Common myeloid progenitor, CD34-positive (primary cell): Measurements from ENCODE around the gene MMD2.

Experiments used
- CTCF ChIA-PET: fragments of 350-600 bp; sonication (Branson Sonifier 250); formaldehyde crosslinking; loops from one replicate; lab custom pipeline; 2021; ENCODE audit warnings: antibody characterized with exemption; lab: Charles Lee
- POLR2A ChIA-PET: fragments of 350-600 bp; sonication (Branson Sonifier 250); formaldehyde crosslinking; loops from one replicate; lab custom pipeline; 2021; ENCODE audit warnings: antibody characterized with exemption; lab: Charles Lee
- DNase-seq, 3 donors: peaks; one replicate each; pipeline versions ENCODE4 v3.0.0 to v3.0.0-alpha.2; 2013
- H3K27ac ChIP-seq, 2 experiments: 1 replicate in 1 of 2; 2 replicates in 1 of 2; pipeline ENCODE4 v1.7.0; 2013; ENCODE audit warnings: inconsistent platforms in 2 of 2, low read length in 2 of 2, mild to moderate bottlenecking in 2 of 2, low read depth in 1 of 2, moderate library complexity in 1 of 2; ENCODE audit not compliant: severe bottlenecking in 2 of 2, insufficient read depth in 1 of 2, poor library complexity in 1 of 2
- H3K27me3 ChIP-seq, 5 experiments: replicated peaks in 2 of 5; 1 replicate in 3 of 5; 2 replicates in 2 of 5; pipeline versions ENCODE4 v1.6.1 to v1.7.0; 2013; ENCODE audit warnings: low read length in 4 of 5, mild to moderate bottlenecking in 2 of 5, moderate library complexity in 2 of 5, inconsistent platforms in 1 of 5; ENCODE audit not compliant: insufficient read depth in 5 of 5, control insufficient read depth in 4 of 5
- H3K36me3 ChIP-seq, 4 experiments: 1 replicate in 2 of 4; 2 replicates in 2 of 4; pipeline versions ENCODE4 v1.6.1 to v1.7.0; 2013; ENCODE audit warnings: low read length in 3 of 4, control low read depth in 1 of 4, mild to moderate bottlenecking in 1 of 4; ENCODE audit not compliant: control insufficient read depth in 4 of 4, insufficient read depth in 4 of 4
- H3K4me1 ChIP-seq, 4 experiments: 1 replicate in 3 of 4; 2 replicates in 1 of 4; pipeline versions ENCODE4 v1.6.1 to v1.7.1; 2013; ENCODE audit warnings: low read length in 3 of 4, mild to moderate bottlenecking in 3 of 4, control low read depth in 1 of 4, inconsistent platforms in 1 of 4, moderate library complexity in 1 of 4; ENCODE audit not compliant: control insufficient read depth in 4 of 4, insufficient read depth in 4 of 4; ENCODE audit errors: control extremely low read depth in 1 of 4
- H3K4me3 ChIP-seq, 7 experiments: 1 replicate in 4 of 7; 2 replicates in 3 of 7; pipeline versions ENCODE4 v1.5.1 to v1.7.0; 2013; ENCODE audit warnings: mild to moderate bottlenecking in 7 of 7, low read length in 6 of 7, moderate library complexity in 6 of 7, inconsistent platforms in 2 of 7, low read depth in 2 of 7, control low read depth in 1 of 7; ENCODE audit not compliant: insufficient read depth in 4 of 7, control insufficient read depth in 1 of 7; ENCODE audit errors: extremely low read depth in 1 of 7
- H3K9me3 ChIP-seq, 5 experiments: 1 replicate in 4 of 5; 2 replicates in 1 of 5; pipeline versions ENCODE4 v1.6.1 to v1.7.1; 2013; ENCODE audit warnings: low read length in 4 of 5, mild to moderate bottlenecking in 2 of 5, inconsistent platforms in 1 of 5, low read depth in 1 of 5, moderate library complexity in 1 of 5; ENCODE audit not compliant: control insufficient read depth in 4 of 5, insufficient read depth in 2 of 5; ENCODE audit errors: control extremely low read depth in 1 of 5
- WGBS: methylation state at CpG from one replicate; pipeline ENCODE4 v1.1.5; 2013; ENCODE audit not compliant: insufficient coverage; 5-methylcytosine and 5-hydroxymethylcytosine counted together

MMD2 gene

GRCh38 chr7:4886671-4887070 lies 72.3 kb downstream of the MMD2 start:
- no peak for DNase-seq
- ChIA-PET CTCF (interaction anchor here (0.9 kb wide), 1 partner anchor 118 kb away, joined by 3 read pairs; no protein-coding TSS in a partner anchor), POLR2A (interaction anchor here (0.6 kb wide), 1 partner anchor 35 kb away, joined by 3 read pairs; no protein-coding TSS in a partner anchor)
- H3K27ac ChIP-seq, result no peak overlapping the region
- no peaks in the 10 kb centered on the region for H3K36me3 ChIP-seq
- H3K9me3 ChIP-seq, result no peaks in the 10 kb centered on the region
- peaks cover 0 to 20% (median 16%) of the 10 kb centered on the region in 5 experiments for H3K27me3 ChIP-seq
- H3K4me1 ChIP-seq, result peaks cover 0 to 17% (median 15%) of the 10 kb centered on the region in 4 experiments
- WGBS, result 83% methylated on average over 1 of the region's 1 CpG
- no peak overlapping the region for H3K4me3 ChIP-seq

GRCh38 chr7:4885317-4885807 lies 73.6 kb downstream of the MMD2 start:
- Histone ChIP-seq H3K27me3 (peaks cover 0 to 22% (median 20%) of the 10 kb centered on the region in 5 experiments), H3K4me3 (no peak overlapping the region), H3K4me1 (peaks cover 0 to 17% (median 15%) of the 10 kb centered on the region in 4 experiments), H3K27ac (no peak overlapping the region), H3K36me3 (no peaks in the 10 kb centered on the region), H3K9me3 (no peaks in the 10 kb centered on the region)
- ChIA-PET CTCF (interaction anchor here (1.2 to 7.4 kb wide), 6 partner anchors 14 to 91 kb away, joined by 3 to 73 read pairs (median 5); no protein-coding TSS in a partner anchor), POLR2A (no interaction called here)
- no peak for DNase-seq
- WGBS, result 100% methylated on average over 2 of the region's 7 CpGs

GRCh38 chr7:4884164-4884563 lies 74.8 kb downstream of the MMD2 start:
- WGBS, result 90% methylated on average over 10 of the region's 10 CpGs
- CTCF ChIA-PET, result interaction anchor here (0.7 to 7.4 kb wide), 18 partner anchors 10 to 90 kb away, joined by 3 to 73 read pairs (median 5); no protein-coding TSS in a partner anchor
- H3K27me3 ChIP-seq, result peaks cover 0 to 28% (median 24%) of the 10 kb centered on the region in 5 experiments
- POLR2A ChIA-PET, result no interaction called here
- no peaks in the 10 kb centered on the region for H3K9me3 ChIP-seq
- no peak overlapping the region for H3K27ac ChIP-seq
- DNase-seq, result no peak
- no peaks in the 10 kb centered on the region for H3K36me3 ChIP-seq
- peaks cover 0 to 17% (median 15%) of the 10 kb centered on the region in 4 experiments for H3K4me1 ChIP-seq
- H3K4me3 ChIP-seq, result no peak overlapping the region

- Histone ChIP-seq H3K36me3 (no peaks in the 10 kb centered on the region), H3K4me1 (peaks cover 0 to 17% (median 15%) of the 10 kb centered on the region in 4 experiments), H3K27ac (no peak within 1 kb of the TSS), H3K27me3 (peaks cover 0 to 28% (median 22%) of the 10 kb centered on the region in 5 experiments), H3K4me3 (peak within 1 kb of the TSS; percentile 18 to 66 (median 48)), H3K9me3 (no peaks in the 10 kb centered on the region)
- peak; percentile 93 to 95 (median 95) for DNase-seq
- ChIA-PET POLR2A (no interaction called here), CTCF (interaction anchor here (0.7 to 7.4 kb wide), 23 partner anchors 10 to 91 kb away, joined by 3 to 73 read pairs (median 5); no protein-coding TSS in a partner anchor)
- WGBS, result under 1% methylated on average over 30 of the region's 72 CpGs
Observed at GRCh38 chr7:4883372-4884144, 75.4 kb downstream of the MMD2 start, which contains the start of gene RADIL. Gene RADIL (minus strand): TSS chr7:4883716. CDS start chr7:4878139, 5,577 bp downstream.

GRCh38 chr7:4883033-4883371 lies 76.0 kb downstream of the MMD2 start:
- H3K4me3 ChIP-seq, result peak overlapping the region; percentile 18 to 66 (median 48)
- H3K27me3 ChIP-seq, result peaks cover 0 to 28% (median 20%) of the 10 kb centered on the region in 5 experiments
- no peak overlapping the region for H3K27ac ChIP-seq
- POLR2A ChIA-PET, result no interaction called here
- H3K4me1 ChIP-seq, result peaks cover 0 to 17% (median 15%) of the 10 kb centered on the region in 4 experiments
- CTCF ChIA-PET, result interaction anchor here (1.0 to 7.4 kb wide), 17 partner anchors 9 to 88 kb away, joined by 3 to 73 read pairs (median 5); no protein-coding TSS in a partner anchor
- no peaks in the 10 kb centered on the region for H3K9me3 ChIP-seq
- no peak for DNase-seq
- H3K36me3 ChIP-seq, result no peaks in the 10 kb centered on the region
- WGBS, result under 1% methylated on average over 31 of the region's 36 CpGs

- Histone ChIP-seq H3K9me3 (no peaks in the 10 kb centered on the region), H3K27me3 (peaks cover 0 to 28% (median 20%) of the 10 kb centered on the region in 5 experiments), H3K4me3 (peak overlapping the region in 4 of 7 experiments; percentile 20 to 66 (median 56)), H3K27ac (no peak overlapping the region), H3K36me3 (no peaks in the 10 kb centered on the region), H3K4me1 (peaks cover 0 to 17% (median 15%) of the 10 kb centered on the region in 4 experiments)
- WGBS, result 10% methylated on average over 31 of the region's 35 CpGs
- ChIA-PET CTCF (interaction anchor here (0.5 to 7.4 kb wide), 14 partner anchors 9 to 522 kb away, joined by 3 to 73 read pairs (median 6); no protein-coding TSS in a partner anchor), POLR2A (no interaction called here)
- peak in 2 of 3 donors; percentile 24 to 42 for DNase-seq
Observed at GRCh38 chr7:4882169-4883032, 76.6 kb downstream of the MMD2 start.
